Panc1 (cell line): ENCODE results near the gene ZNF254.

Experiments used
- POLR2AphosphoS5 ChIP-seq: IDR thresholded peaks from 2 replicates; pipeline ENCODE4 v1.6.1; 2012; ENCODE audit warnings: mild to moderate bottlenecking, low read depth, low read length, moderate library complexity
- TCF7L2 ChIP-seq: IDR thresholded peaks from 2 replicates; pipeline ENCODE4 v1.6.1; 2011; ENCODE audit warnings: mild to moderate bottlenecking, low read depth, low read length, inconsistent platforms

- TF ChIP-seq TCF7L2 (no peak), POLR2AphosphoS5 (no peak)
These were observed 14.6 kb downstream of the ZNF254 start for GRCh38 chr19:24101459-24102115.
